Type B pancreatic cell (in vitro differentiated cells): ENCODE data around the gene TSPAN5. TPM values are rescaled to one million over a fixed set of nuclear protein-coding genes. Genes with fewer than 3 reads are reported as not detected.

Experiments
- DNase-seq: peaks from one replicate; pipeline ENCODE4 v3.0.0; 2021; ENCODE audit warnings: mixed read lengths; ENCODE audit not compliant: unreplicated experiment; ENCODE audit errors: extremely low spot score
- H3K27ac Mint-ChIP-seq: 2 replicates; pipeline ENCODE4 v1.8.0; 2021; ENCODE audit warnings: mild to moderate bottlenecking, mixed read lengths
- H3K27me3 Mint-ChIP-seq: 2 replicates; pipeline ENCODE4 v1.8.0; 2021; ENCODE audit warnings: mixed read lengths
- H3K36me3 Mint-ChIP-seq: 2 replicates; pipeline ENCODE4 v1.8.0; 2021; ENCODE audit warnings: mixed read lengths
- H3K4me1 Mint-ChIP-seq: one replicate; pipeline ENCODE4 v1.8.0; 2021; ENCODE audit warnings: mixed read lengths; ENCODE audit not compliant: unreplicated experiment
- H3K4me3 Mint-ChIP-seq: 2 replicates; pipeline ENCODE4 v1.8.0; 2021; ENCODE audit warnings: mild to moderate bottlenecking, mixed read lengths
- H3K9me3 Mint-ChIP-seq: 2 replicates; pipeline ENCODE4 v1.8.0; 2021; ENCODE audit warnings: mixed read lengths
- CTCF ChIP-seq: fragments of 200-600 bp; sonication (generic); conservative IDR thresholded peaks from 2 replicates; pipeline ENCODE4 v1.5.0; 2021; ENCODE audit warnings: antibody characterized with exemption, mild to moderate bottlenecking
- total RNA-seq: library from RNA; stranded (reverse); gene quantifications from 2 replicates; pipeline ENCODE4 v1.2.1, GENCODE V29; 2021; ENCODE audit warnings: low replicate concordance

TSPAN5 gene
- total RNA-seq, 1 donor from 2014 or later: 26.9 TPM

- no peaks in the 10 kb centered on the region for H3K36me3 Mint-ChIP-seq
- no peak overlapping the region for H3K27ac Mint-ChIP-seq
- DNase-seq: no peak
- TF ChIP-seq CTCF: no peak
- no peaks in the 10 kb centered on the region for H3K9me3 Mint-ChIP-seq
- peaks cover 38% of the 10 kb centered on the region for H3K4me1 Mint-ChIP-seq
- H3K4me3 Mint-ChIP-seq: peak overlapping the region; percentile 3
- no peaks in the 10 kb centered on the region for H3K27me3 Mint-ChIP-seq
These were observed 148.7 kb downstream of the TSPAN5 start for GRCh38 chr4:98509721-98510120.

DNA sequence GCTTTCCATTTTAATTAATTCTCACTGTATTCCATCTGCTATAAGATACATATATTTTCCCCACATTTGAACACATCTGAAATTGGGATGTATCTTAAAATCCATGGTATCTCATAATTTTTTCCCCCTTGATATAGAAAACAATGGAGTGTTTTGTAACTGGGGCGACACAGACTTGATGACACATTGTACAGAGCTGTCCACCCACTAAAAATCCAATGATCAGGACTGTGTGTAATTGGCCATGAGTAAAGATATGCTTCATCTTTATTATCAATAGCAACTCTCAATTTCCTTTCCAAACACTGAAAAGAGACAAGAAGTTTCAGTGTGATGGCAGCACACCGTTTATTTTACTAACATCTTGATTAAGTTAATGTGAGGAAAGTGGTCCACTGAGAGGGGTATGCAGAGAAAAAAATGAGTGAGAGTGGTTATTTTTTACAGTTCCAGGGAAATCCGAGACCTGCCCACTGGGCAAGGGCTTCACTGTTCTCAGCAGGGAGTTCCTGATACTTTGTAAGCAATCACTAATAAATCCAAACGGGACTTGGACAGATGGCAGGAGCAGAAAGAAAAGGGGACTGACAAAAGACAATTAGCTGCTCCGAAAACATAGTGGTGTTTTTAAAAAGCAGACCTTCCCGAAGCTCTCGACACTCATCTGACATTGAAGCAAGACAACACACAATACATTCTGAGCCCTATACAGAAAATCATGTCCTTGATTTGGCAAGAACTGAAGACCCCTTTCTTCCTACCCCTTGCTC lies 149.4 kb downstream of the TSPAN5 start:
- TF ChIP-seq CTCF: no peak
- peaks cover 35% of the 10 kb centered on the region for H3K4me1 Mint-ChIP-seq
- no peak overlapping the region for H3K27ac Mint-ChIP-seq
- H3K36me3 Mint-ChIP-seq: no peaks in the 10 kb centered on the region
- no peak for DNase-seq
- peak overlapping the region; percentile 3 for H3K4me3 Mint-ChIP-seq
- H3K27me3 Mint-ChIP-seq: no peaks in the 10 kb centered on the region
- H3K9me3 Mint-ChIP-seq: no peaks in the 10 kb centered on the region

DNA sequence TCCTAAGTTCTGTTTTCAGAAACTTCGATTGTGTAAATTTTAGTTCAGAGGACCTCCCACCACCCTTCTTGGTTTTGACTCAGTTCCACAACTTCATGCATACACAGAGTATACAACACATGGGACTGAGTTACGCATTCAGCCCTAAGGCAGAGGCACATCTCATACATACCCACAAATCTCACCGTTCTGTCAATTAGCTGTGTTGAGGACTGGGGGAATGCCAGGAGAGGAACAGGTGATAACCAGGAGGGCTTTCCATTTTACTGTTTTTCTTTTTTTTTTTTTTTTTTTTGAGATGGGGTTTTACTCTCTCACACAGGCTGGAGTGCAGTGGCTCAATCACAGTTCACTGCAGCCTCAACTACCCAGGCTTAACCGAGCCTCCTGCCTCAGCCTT lies 150.2 kb downstream of the TSPAN5 start:
- peaks cover 34% of the 10 kb centered on the region for H3K4me1 Mint-ChIP-seq
- H3K9me3 Mint-ChIP-seq: no peaks in the 10 kb centered on the region
- DNase-seq: no peak
- no peaks in the 10 kb centered on the region for H3K36me3 Mint-ChIP-seq
- no peak for TF ChIP-seq CTCF
- no peaks in the 10 kb centered on the region for H3K27me3 Mint-ChIP-seq
- no peak overlapping the region for H3K4me3 Mint-ChIP-seq
- H3K27ac Mint-ChIP-seq: no peak overlapping the region

DNA sequence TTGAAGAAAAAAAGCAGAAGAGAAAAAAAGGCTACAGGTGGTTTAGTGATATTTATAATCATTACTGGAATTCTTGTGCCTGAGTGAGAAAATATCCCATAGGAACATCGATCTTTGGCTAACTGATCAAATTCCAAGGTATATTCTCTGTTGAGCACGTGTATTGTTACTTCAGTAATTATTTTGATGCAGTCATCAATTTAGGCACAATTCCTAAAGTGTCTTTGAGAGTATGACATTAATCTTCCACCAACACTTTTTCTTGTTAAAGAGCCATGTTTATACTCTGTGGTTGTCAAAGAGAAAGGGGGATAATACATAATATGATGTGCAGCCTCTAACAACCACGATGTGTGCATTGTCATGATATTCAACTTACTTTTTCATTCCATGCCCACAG lies 151.1 kb downstream of the TSPAN5 start:
- Mint-ChIP-seq H3K4me1 (peaks cover 27% of the 10 kb centered on the region), H3K27me3 (no peaks in the 10 kb centered on the region), H3K9me3 (no peaks in the 10 kb centered on the region), H3K4me3 (no peak overlapping the region), H3K36me3 (peaks cover 5% of the 10 kb centered on the region), H3K27ac (no peak overlapping the region)
- TF ChIP-seq CTCF: no peak
- DNase-seq: no peak

DNA sequence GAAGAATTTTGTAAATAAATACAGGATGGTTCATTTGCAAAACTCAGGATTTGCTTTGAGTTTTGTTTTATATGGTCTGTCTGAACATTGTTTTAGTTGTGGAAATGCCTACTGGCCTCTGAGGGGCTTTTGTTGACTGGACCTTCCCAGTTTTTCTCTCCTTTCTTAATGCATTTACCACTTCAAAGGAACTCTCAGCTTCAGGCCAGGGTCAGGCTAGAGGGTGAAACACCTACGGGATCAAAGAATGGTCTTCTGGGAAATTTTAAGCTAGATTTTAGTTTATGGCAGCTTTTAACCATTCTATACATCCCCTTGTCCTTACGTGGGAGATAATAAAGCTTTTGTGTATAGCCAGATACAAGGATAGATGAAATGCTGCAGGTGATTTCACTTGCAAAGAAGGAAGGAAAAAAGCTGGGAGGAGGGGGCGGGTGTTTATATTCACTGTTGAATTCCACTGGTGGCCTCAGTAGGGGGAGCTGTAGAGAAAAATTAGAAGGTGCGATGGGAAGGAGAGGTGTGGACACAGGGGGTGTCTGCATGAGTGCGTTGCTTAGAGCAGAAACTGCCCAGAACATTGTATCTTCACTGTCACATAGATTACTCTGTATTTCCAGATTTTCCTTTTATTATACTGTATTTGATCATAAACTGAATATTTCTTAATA lies 151.8 kb downstream of the TSPAN5 start:
- no peak overlapping the region for H3K27ac Mint-ChIP-seq
- peak; percentile 58 for TF ChIP-seq CTCF
- H3K9me3 Mint-ChIP-seq: no peaks in the 10 kb centered on the region
- H3K4me3 Mint-ChIP-seq: no peak overlapping the region
- peaks cover 10% of the 10 kb centered on the region for H3K36me3 Mint-ChIP-seq
- H3K27me3 Mint-ChIP-seq: no peaks in the 10 kb centered on the region
- no peak for DNase-seq
- peaks cover 27% of the 10 kb centered on the region for H3K4me1 Mint-ChIP-seq
